Coronary artery (tissue), 2 donors: Measurements from ENCODE around the gene GDF10.

Experiments
- DNase-seq: peaks from one replicate; pipeline ENCODE4 v3.0.0-alpha.2; 2017; ENCODE audit warnings: low spot score
- H3K27ac ChIP-seq, 2 donors: fragments of 200-600 bp; sonication (generic); one replicate each; pipeline ENCODE4 v1.5.1; 2016 to 2019
- H3K4me3 ChIP-seq: fragments of 200-600 bp; sonication (generic); 2 replicates; pipeline ENCODE4 v1.5.1; 2016; ENCODE audit warnings: mild to moderate bottlenecking, moderate library complexity
- CTCF ChIP-seq: fragments of 200-600 bp; sonication (generic); IDR thresholded peaks from one replicate; pipeline ENCODE4 v1.5.1; 2019; ENCODE audit warnings: antibody characterized with exemption

GDF10 gene

GRCh38 chr10:47255033-47255813 is 44.8 kb upstream of the GDF10 start:
- Histone ChIP-seq H3K4me3 (no peak overlapping the region), H3K27ac (no peak overlapping the region)
- DNase-seq, result peak; percentile 54
- no peak for TF ChIP-seq CTCF

GRCh38 chr10:47255866-47256265 is 44.1 kb upstream of the GDF10 start:
- DNase-seq, result no peak
- TF ChIP-seq CTCF, result no peak
- no peak overlapping the region for H3K4me3 ChIP-seq
- H3K27ac ChIP-seq, result no peak overlapping the region

- DNase-seq, result no peak
- H3K4me3 ChIP-seq, result no peak overlapping the region
- TF ChIP-seq CTCF, result no peak
- H3K27ac ChIP-seq, result no peak overlapping the region
Observed at GRCh38 chr10:47256751-47257336, 43.2 kb upstream of the GDF10 start.

- no peak for TF ChIP-seq CTCF
- peak; percentile 46 for DNase-seq
- peak overlapping the region in 1 of 2 donors; percentile 18 for H3K27ac ChIP-seq
- H3K4me3 ChIP-seq, result no peak overlapping the region
Observed at GRCh38 chr10:47257396-47258120, 42.4 kb upstream of the GDF10 start.

- DNase-seq, result no peak
- no peak for TF ChIP-seq CTCF
- Histone ChIP-seq H3K27ac (no peak overlapping the region), H3K4me3 (no peak overlapping the region)
Observed at GRCh38 chr10:47258921-47259320, 41.1 kb upstream of the GDF10 start.

- TF ChIP-seq CTCF, result no peak
- DNase-seq, result no peak
- Histone ChIP-seq H3K27ac (no peak overlapping the region), H3K4me3 (no peak overlapping the region)
Observed at GRCh38 chr10:47259466-47259865, 40.5 kb upstream of the GDF10 start.
